ENCODE data around the gene ZIC4. TPM values are rescaled to one million over a fixed set of nuclear protein-coding genes. Genes with fewer than 3 reads are reported as not detected.

The ZIC4 gene
- total and polyA plus RNA-seq, 2 of the 8 experiments (the other 6 are each of a cell fraction or from before 2014, with no cell fraction given), result 0.03 to 0.13 TPM

GRCh38 chr3:147422601-147423536 lies 16.5 kb upstream of the ZIC4 start:
- Histone ChIP-seq H3K4ac (replicated peaks; ENCODE audit: insufficient read length, low read depth, low read length) (no peak overlapping the region), H3K9me3 (ENCODE audit: insufficient read depth in 2 of 2, low read depth in 1 of 2, low read length in 1 of 2) (no peaks in the 10 kb centered on the region), H3K18ac (ENCODE audit: extremely low read depth, low read length) (peak overlapping the region; percentile 49; the same call in 1 of the 2 replicates), H3K14ac (ENCODE audit: insufficient read length) (no peak overlapping the region), H2BK5ac (ENCODE audit: low read depth, low read length) (no peak overlapping the region), H4K20me1 (replicated peaks in 1 of 2; ENCODE audit: control insufficient read depth in 1 of 2, insufficient read depth in 2 of 2, low read length in 2 of 2) (peaks cover 2 to 9% of the 10 kb centered on the region in 2 experiments), H2BK12ac (ENCODE audit: low read depth, low read length) (0 out of 2 replicates have a peak overlapping the region, but pooled peaks have one; percentile 29), H3K4me2 (ENCODE audit: insufficient read depth in 1 of 2, low read depth in 2 of 2, low read length in 2 of 2) (peak overlapping the region; percentile 68 to 76), H3K9ac (replicated peaks in 1 of 4; ENCODE audit: extremely low read depth in 1 of 4, low read depth in 3 of 4, low read length in 3 of 4) (no peak overlapping the region), H2AK5ac (ENCODE audit: low read depth, low read length) (no peak overlapping the region; the same call in 1 of the 2 replicates), H3K4me1 (replicated peaks in 1 of 4; ENCODE audit: control insufficient read depth in 3 of 4, insufficient read depth in 4 of 4, low read length in 3 of 4) (peaks cover 13 to 39% (median 15%) of the 10 kb centered on the region in 4 experiments), H4K8ac (ENCODE audit: extremely low read depth, insufficient read depth, low read length) (no peak overlapping the region), H2BK20ac (ENCODE audit: low read length) (no peak overlapping the region), H3K23me2 (ENCODE audit: low read depth, low read length) (peaks cover 6% of the 10 kb centered on the region; the same call in 1 of the 2 replicates), H2BK120ac (replicated peaks; ENCODE audit: low read depth, low read length) (no peak overlapping the region), H2AFZ (ENCODE audit: low read length) (no peak overlapping the region), H4K5ac (ENCODE audit: insufficient read length, low read depth, low read length) (no peak overlapping the region), H3K23ac (ENCODE audit: insufficient read length) (no peak overlapping the region), H2BK15ac (ENCODE audit: low read length) (no peak overlapping the region), H3K27me3 (replicated peaks in 1 of 4; ENCODE audit: control insufficient read depth in 3 of 4, extremely low read depth in 1 of 4, insufficient read depth in 3 of 4, low read length in 3 of 4) (peaks cover 62 to 87% (median 74%) of the 10 kb centered on the region in 4 experiments), H3K79me2 (ENCODE audit: control insufficient read depth in 1 of 2, insufficient read depth in 2 of 2, low read length in 2 of 2) (no peaks in the 10 kb centered on the region), H3K4me3 (ENCODE audit: extremely low read depth in 1 of 4, insufficient read depth in 2 of 4, low read depth in 3 of 4, low read length in 4 of 4) (peak overlapping the region in 3 of 4 experiments; percentile 6 to 57 (median 20); a peak in 5 of 8 replicates), H4K91ac (replicated peaks; ENCODE audit: insufficient read length, low read length) (no peak overlapping the region), H3K27ac (ENCODE audit: low read depth, low read length) (no peak overlapping the region), H3K79me1 (ENCODE audit: low read depth, low read length) (no peaks in the 10 kb centered on the region), H3K56ac (replicated peaks; ENCODE audit: insufficient read length, low read depth, low read length) (no peak overlapping the region), H3K36me3 (ENCODE audit: control insufficient read depth in 2 of 4, insufficient read depth in 4 of 4, low read length in 3 of 4) (peaks cover 0 to 3% (median 0%) of the 10 kb centered on the region in 4 experiments; a peak in 1 of 8 replicates)
- WGBS, 2 experiments (ENCODE audit: extremely low coverage in 1 of 2, insufficient coverage in 1 of 2, insufficient read length in 1 of 2, insufficient replicate concordance in 2 of 2, low coverage in 1 of 2, low lambda C conversion rate in 2 of 2, missing lambda C conversion rate in 1 of 2), result 2% methylated on average over 36 of the region's 36 CpGs; no CpG with 5 or more reads in 1 of the 2 experiments
- no peak for FAIRE-seq
- CTCF ChIA-PET (ENCODE audit: partially characterized antibody), result interaction anchor here (0.6 to 17.2 kb wide), 7 partner anchors 10 to 68 kb away, joined by 3 to 485 read pairs (median 6); partner anchors contain the start of gene ZIC4
- DNase-seq (ENCODE audit: low read depth in 1 of 2, low spot score in 2 of 2), result no peak
- POLR2A ChIA-PET (ENCODE audit: partially characterized antibody), result interaction anchor here (0.7 to 2.8 kb wide), 5 partner anchors 9 to 35 kb away, joined by 3 to 10 read pairs (median 5); no protein-coding TSS in a partner anchor
- TF ChIP-seq ASH2L (IDR thresholded peaks at IDR 0.05; ENCODE audit: low read length) (no peak), PHF8 (conservative IDR thresholded peaks at IDR 0.05; ENCODE audit: low read depth, low read length) (no peak), NRF1 (IDR thresholded peaks at IDR 0.05; ENCODE audit: low read depth, low read length) (no peak), SAP30 (IDR thresholded peaks at IDR 0.05; ENCODE audit: insufficient read depth, insufficient replicate concordance, low read length) (no peak)

All from H1 (cell line).